PC-3 (cell line): ENCODE measurements around the gene DNAI4. TPM values are rescaled to one million over a fixed set of nuclear protein-coding genes. Genes with fewer than 3 reads are reported as not detected.

Experiments
- ATAC-seq: fragments of 200-7000 bp; cut with Tn5 transposase; 2 replicates; pipeline ENCODE4 v1.9.1; 2020; ENCODE audit warnings: mild to moderate bottlenecking, moderate library complexity
- BruUV-seq: library from RNA; stranded (reverse); fragments of 400-500 nt; replicated peaks from 2 replicates; lab custom pipeline; 2021; lab: Mats Ljungman, UMichigan
- CTCF ChIA-PET: fragments of 300-600 bp; sonication (Branson Sonifier 250); formaldehyde crosslinking; loops from one replicate; lab custom pipeline; 2022; ENCODE audit warnings: antibody characterized with exemption; lab: Charles Lee
- POLR2A ChIA-PET: fragments of 300-600 bp; sonication (Branson Sonifier 250); formaldehyde crosslinking; loops from one replicate; lab custom pipeline; 2022; ENCODE audit warnings: antibody characterized with exemption; ENCODE audit not compliant: unreplicated experiment; lab: Charles Lee
- DNase-seq: peaks from one replicate; pipeline ENCODE4 v3.0.0-alpha.2; 2015
- H2AFZ ChIP-seq: fragments of 300-600 bp; sonication (generic); 2 replicates; pipeline ENCODE4 v1.6.0; 2016; ENCODE audit warnings: antibody characterized with exemption, low read length
- H3F3A ChIP-seq: fragments of 300-600 bp; sonication (generic); one replicate; pipeline ENCODE4 v1.6.0; 2017; ENCODE audit warnings: antibody characterized with exemption, low read length, control low read depth, mild to moderate bottlenecking; ENCODE audit not compliant: unreplicated experiment
- H3K27ac ChIP-seq: fragments of 300-600 bp; sonication (generic); 2 replicates; pipeline ENCODE4 v1.5.1; 2016; ENCODE audit warnings: mild to moderate bottlenecking, low read length
- H3K27me3 ChIP-seq: fragments of 300-600 bp; sonication (generic); 2 replicates; pipeline ENCODE4 v1.6.1; 2016; ENCODE audit warnings: low read length, mixed read lengths
- H3K36me3 ChIP-seq: fragments of 300-600 bp; sonication (generic); 2 replicates; pipeline ENCODE4 v1.6.1; 2016; ENCODE audit warnings: low read depth, mixed run types, low read length, mixed read lengths
- H3K4me1 ChIP-seq: fragments of 300-600 bp; sonication (generic); 2 replicates; pipeline ENCODE4 v1.5.1; 2016; ENCODE audit warnings: low read length; ENCODE audit not compliant: insufficient read depth
- H3K4me2 ChIP-seq: fragments of 300-600 bp; sonication (generic); 2 replicates; pipeline ENCODE4 v1.6.0; 2016; ENCODE audit warnings: low read length
- H3K4me3 ChIP-seq: fragments of 300-600 bp; sonication (generic); 2 replicates; pipeline ENCODE4 v1.5.1; 2016; ENCODE audit warnings: mild to moderate bottlenecking, low read length, mixed read lengths
- H3K79me2 ChIP-seq: fragments of 300-600 bp; sonication (generic); 2 replicates; pipeline ENCODE4 v1.6.1; 2017; ENCODE audit warnings: low read length, mixed read lengths
- H3K9ac ChIP-seq: fragments of 300-600 bp; sonication (generic); 2 replicates; pipeline ENCODE4 v1.6.0; 2016; ENCODE audit warnings: mild to moderate bottlenecking, low read length
- H3K9me2 ChIP-seq: fragments of 300-600 bp; sonication (generic); replicated peaks from 2 replicates; pipeline ENCODE4 v1.6.1; 2016; ENCODE audit warnings: mixed run types, low read length, mixed read lengths
- H3K9me3 ChIP-seq: fragments of 300-600 bp; sonication (generic); 2 replicates; pipeline ENCODE4 v1.6.1; 2016; ENCODE audit warnings: low read length, mixed read lengths
- H4K20me1 ChIP-seq: fragments of 300-600 bp; sonication (generic); 2 replicates; pipeline ENCODE4 v1.6.1; 2016; ENCODE audit warnings: low read length, mixed read lengths
- CTCF ChIP-seq: fragments of 300-600 bp; sonication (generic); conservative IDR thresholded peaks from 2 replicates; pipeline ENCODE4 v1.5.1; 2017; ENCODE audit warnings: antibody characterized with exemption, low read depth, mild to moderate bottlenecking, low read length
- EZH2 ChIP-seq: fragments of 300-600 bp; sonication (generic); IDR thresholded peaks from one replicate; pipeline ENCODE4 v1.6.1; 2017; ENCODE audit warnings: antibody characterized with exemption, mild to moderate bottlenecking, low read length; ENCODE audit not compliant: unreplicated experiment
- EZH2phosphoT487 ChIP-seq: fragments of 300-600 bp; sonication (generic); IDR thresholded peaks from 2 replicates; pipeline ENCODE4 v1.6.1; 2018; ENCODE audit warnings: mild to moderate bottlenecking, antibody characterized with exemption, low read length, borderline replicate concordance
- intact Hi-C: fragments of 100-400 bp; cut with micrococcal nuclease; formaldehyde crosslinking; loops from 2 replicates; pipeline ENCODE4 v1.9.0; 2023
- total RNA-seq: library from RNA; depleted of rRNA; stranded (reverse); fragments of >200 nt; gene quantifications from 2 replicates; pipeline ENCODE4 v1.2.3, GENCODE V29; 2014

The DNAI4 gene
- total RNA-seq, 1 experiment from 2014 or later: 1.6 TPM

GRCh38 chr1:66947267-66947666 is 22.6 kb upstream of the DNAI4 start:
- H3K9ac ChIP-seq: no peak overlapping the region
- no peaks in the 10 kb centered on the region for H3K27me3 ChIP-seq
- H2AFZ ChIP-seq: no peak overlapping the region
- ChIA-PET POLR2A (no interaction called here), CTCF (no interaction called here)
- no peak overlapping the region for H3K27ac ChIP-seq
- no TSS peak for BruUV-seq
- intact Hi-C loops: no loop called here
- no peak overlapping the region for H3K4me2 ChIP-seq
- peaks cover 3% of the 10 kb centered on the region; the same call in 1 of the 2 replicates for H4K20me1 ChIP-seq
- ATAC-seq: no peak
- H3K4me1 ChIP-seq: peaks cover 17% of the 10 kb centered on the region
- no peak overlapping the region for H3K4me3 ChIP-seq
- TF ChIP-seq CTCF: no peak
- TF ChIP-seq EZH2: no peak
- no peak for TF ChIP-seq EZH2phosphoT487
- DNase-seq: no peak
- H3K79me2 ChIP-seq: peaks cover 19% of the 10 kb centered on the region
- peaks cover 30% of the 10 kb centered on the region for H3K36me3 ChIP-seq
- H3F3A ChIP-seq: peaks cover 4% of the 10 kb centered on the region
- H3K9me2 ChIP-seq: no peaks in the 10 kb centered on the region
- H3K9me3 ChIP-seq: no peaks in the 10 kb centered on the region

GRCh38 chr1:66945316-66945715 is 20.7 kb upstream of the DNAI4 start:
- H3K9ac ChIP-seq: no peak overlapping the region
- H3K4me2 ChIP-seq: no peak overlapping the region
- ChIA-PET POLR2A (no interaction called here), CTCF (no interaction called here)
- no peak overlapping the region for H2AFZ ChIP-seq
- ATAC-seq (no peak), DNase-seq (no peak)
- TF ChIP-seq CTCF: no peak
- no peak for TF ChIP-seq EZH2
- no peak for TF ChIP-seq EZH2phosphoT487
- H3K9me3 ChIP-seq: no peaks in the 10 kb centered on the region
- intact Hi-C loops: no loop called here
- no peak overlapping the region for H3K4me3 ChIP-seq
- H3K27me3 ChIP-seq: no peaks in the 10 kb centered on the region
- H3K36me3 ChIP-seq: peaks cover 34% of the 10 kb centered on the region
- peak overlapping the region; percentile 78 for H3K27ac ChIP-seq
- peaks cover 38% of the 10 kb centered on the region for H3K79me2 ChIP-seq
- H3K4me1 ChIP-seq: peaks cover 17% of the 10 kb centered on the region
- BruUV-seq: no TSS peak
- no peaks in the 10 kb centered on the region for H3K9me2 ChIP-seq
- H4K20me1 ChIP-seq: peaks cover 3% of the 10 kb centered on the region; the same call in 1 of the 2 replicates
- H3F3A ChIP-seq: peaks cover 4% of the 10 kb centered on the region

- Histone ChIP-seq H3K4me2 (peak overlapping the region; percentile 42), H3K79me2 (peaks cover 45% of the 10 kb centered on the region), H3K9me3 (no peaks in the 10 kb centered on the region), H3K9me2 (no peaks in the 10 kb centered on the region), H3K4me1 (peaks cover 17% of the 10 kb centered on the region), H3K27ac (peak overlapping the region; percentile 78), H4K20me1 (peaks cover 6% of the 10 kb centered on the region; the same call in 1 of the 2 replicates), H2AFZ (no peak overlapping the region), H3F3A (peaks cover 4% of the 10 kb centered on the region), H3K27me3 (no peaks in the 10 kb centered on the region), H3K9ac (peak overlapping the region; percentile 31), H3K36me3 (peaks cover 35% of the 10 kb centered on the region), H3K4me3 (no peak overlapping the region)
- DNase-seq: peak; percentile 76
- ATAC-seq: peak; percentile 99
- no TSS peak for BruUV-seq
- ChIA-PET POLR2A (no interaction called here), CTCF (interaction anchor here (1.1 kb wide), 1 partner anchor 179 kb away, joined by 4 read pairs; no protein-coding TSS in a partner anchor)
- intact Hi-C loops: no loop called here
- TF ChIP-seq EZH2 (no peak), CTCF (no peak), EZH2phosphoT487 (no peak)
Observed at GRCh38 chr1:66944330-66945274, 19.9 kb upstream of the DNAI4 start.
